ENCODE results near the gene HDAC4. TPM values are rescaled to one million over a fixed set of nuclear protein-coding genes. Genes with fewer than 3 reads are reported as not detected.

Gene HDAC4
- total and polyA plus RNA-seq, 2 experiments from 2014 or later, result 9.3 to 10.8 TPM

DNA sequence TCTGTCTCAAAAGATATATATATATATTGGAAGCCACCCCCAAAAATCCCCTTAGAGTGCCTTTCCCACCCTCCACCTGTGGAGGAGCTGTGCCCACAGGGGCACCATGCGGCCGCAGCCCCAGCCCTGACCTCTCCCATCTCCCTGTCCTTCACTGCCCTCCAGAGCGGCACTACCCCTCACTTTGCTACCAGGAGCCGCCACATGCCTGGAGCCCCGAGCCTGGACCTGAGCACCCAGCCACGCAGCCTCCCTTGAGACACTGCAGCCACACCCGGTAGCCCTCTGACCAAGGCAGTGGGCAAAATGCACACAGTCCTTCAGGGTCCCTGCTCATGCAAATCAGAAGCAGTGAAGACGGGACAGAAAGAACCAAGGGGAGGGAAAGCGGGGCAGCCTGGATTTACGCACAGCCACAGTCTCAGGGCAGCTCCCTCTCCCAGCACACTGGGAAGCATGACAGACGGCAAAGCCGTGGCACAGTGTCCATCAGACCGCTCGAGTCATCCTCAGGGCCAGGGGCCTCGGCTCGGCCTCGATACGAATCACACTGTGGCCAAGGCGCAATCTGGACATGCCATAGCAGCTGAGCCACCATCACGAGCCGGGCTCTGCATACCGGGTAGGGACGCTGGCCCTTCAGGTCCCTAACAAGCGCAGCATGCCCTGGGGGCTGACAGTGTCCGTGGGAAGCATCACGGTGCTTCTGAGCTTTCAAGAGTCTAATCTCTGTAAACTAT lies 10.1 kb downstream of the HDAC4 start:
- WGBS (ENCODE audit: low lambda C conversion rate, missing lambda C conversion rate), result 93% methylated on average over 26 of the region's 26 CpGs
- Histone ChIP-seq H3K4me1 (ENCODE audit: insufficient read depth) (peaks cover 14% of the 10 kb centered on the region), H3K9me2 (replicated peaks; ENCODE audit: insufficient read depth) (no peaks in the 10 kb centered on the region), H3K4me2 (no peak overlapping the region), H3K9me3 (ENCODE audit: low read depth) (no peaks in the 10 kb centered on the region), H3K27ac (no peak overlapping the region), H3K27me3 (no peaks in the 10 kb centered on the region), H2AFZ (no peak overlapping the region), H3K79me2 (peaks cover 89% of the 10 kb centered on the region), H3K4me3 (no peak overlapping the region), H3K36me3 (replicated peaks; ENCODE audit: insufficient read depth, low read depth) (no peaks in the 10 kb centered on the region), H4K20me1 (ENCODE audit: insufficient read depth, poor library complexity, severe bottlenecking) (peaks cover 29% of the 10 kb centered on the region)
- no peak for DNase-seq (ENCODE audit: low spot score)
- TF ChIP-seq CTCF (IDR thresholded peaks at IDR 0.05; ENCODE audit: poor library complexity) (no peak), EZH2phosphoT487 (IDR thresholded peaks at IDR 0.05; ENCODE audit: low read depth, severe bottlenecking, unreplicated experiment) (no peak), EZH2 (IDR thresholded peaks at IDR 0.05; ENCODE audit: borderline replicate concordance) (no peak)

- H3K4me1 ChIP-seq (ENCODE audit: insufficient read depth), result peaks cover 14% of the 10 kb centered on the region
- H2AFZ ChIP-seq, result no peak overlapping the region
- no peak for TF ChIP-seq EZH2 (IDR thresholded peaks at IDR 0.05; ENCODE audit: borderline replicate concordance)
- H3K9me3 ChIP-seq (ENCODE audit: low read depth), result no peaks in the 10 kb centered on the region
- peaks cover 85% of the 10 kb centered on the region for H3K79me2 ChIP-seq
- H3K4me2 ChIP-seq, result no peak overlapping the region
- peaks cover 19% of the 10 kb centered on the region for H4K20me1 ChIP-seq (ENCODE audit: insufficient read depth, poor library complexity, severe bottlenecking)
- no peak for DNase-seq (ENCODE audit: low spot score)
- no peaks in the 10 kb centered on the region for H3K36me3 ChIP-seq (replicated peaks; ENCODE audit: insufficient read depth, low read depth)
- no peaks in the 10 kb centered on the region for H3K27me3 ChIP-seq
- H3K4me3 ChIP-seq, result no peak overlapping the region
- no peaks in the 10 kb centered on the region for H3K9me2 ChIP-seq (replicated peaks; ENCODE audit: insufficient read depth)
- no peak overlapping the region for H3K27ac ChIP-seq
- 93% methylated on average over 23 of the region's 23 CpGs for WGBS (ENCODE audit: low lambda C conversion rate, missing lambda C conversion rate)
Measured at GRCh38 chr2:239389414-239390329, 11.1 kb downstream of the HDAC4 start.

- Histone ChIP-seq H3K36me3 (replicated peaks; ENCODE audit: insufficient read depth, low read depth) (no peaks in the 10 kb centered on the region), H3K9me2 (replicated peaks; ENCODE audit: insufficient read depth) (no peaks in the 10 kb centered on the region), H3K79me2 (peaks cover 84% of the 10 kb centered on the region), H3K27me3 (no peaks in the 10 kb centered on the region), H3K4me3 (no peak overlapping the region), H4K20me1 (ENCODE audit: insufficient read depth, poor library complexity, severe bottlenecking) (peaks cover 10% of the 10 kb centered on the region), H3K4me1 (ENCODE audit: insufficient read depth) (peaks cover 8% of the 10 kb centered on the region), H3K27ac (no peak overlapping the region), H3K9me3 (ENCODE audit: low read depth) (no peaks in the 10 kb centered on the region), H2AFZ (no peak overlapping the region), H3K4me2 (no peak overlapping the region)
- no peak for DNase-seq (ENCODE audit: low spot score)
- 95% methylated on average over 20 of the region's 20 CpGs for WGBS (ENCODE audit: low lambda C conversion rate, missing lambda C conversion rate)
- no peak for TF ChIP-seq CTCF (IDR thresholded peaks at IDR 0.05; ENCODE audit: poor library complexity)
Measured at GRCh38 chr2:239388236-239389151, 12.3 kb downstream of the HDAC4 start.
